ENCODE measurements around the gene ZNF213.

- TF ChIP-seq CTCF (IDR thresholded peaks at IDR 0.05) (no peak), POLR2AphosphoS5 (IDR thresholded peaks at IDR 0.05; ENCODE audit: insufficient read depth in 1 of 2, low read depth in 1 of 2) (no peak)
These were observed 34.9 kb upstream of the ZNF213 start for GRCh38 chr16:3099732-3100499.
